GM18873 (cell line): ENCODE results near the gene ZBTB46.
"Not testable (repeated sequence)": the region's sequence is repeated elsewhere in the genome, so short reads cannot be mapped to it uniquely, and the experiment has no call there.

ENCODE experiments used
- ATAC-seq: cut with Tn5 transposase; IDR thresholded peaks from one replicate; pipeline ENCODE4 v1.9.1; 2021; ENCODE audit warnings: mild to moderate bottlenecking, moderate library complexity, moderate number of reproducible peaks; ENCODE audit not compliant: unreplicated experiment, low FRiP score

ZBTB46 gene

GRCh38 chr20:63830841-63831588 lies at the start of gene ZBTB46:
Gene ZBTB46, minus strand, starts transcription at chr20:63831264. Its CDS starts 40,507 bp downstream, at chr20:63790757.
- ATAC-seq: no peak

GRCh38 chr20:63878899-63879663 lies 48.0 kb upstream of the ZBTB46 start:
- no peak for ATAC-seq

DNA sequence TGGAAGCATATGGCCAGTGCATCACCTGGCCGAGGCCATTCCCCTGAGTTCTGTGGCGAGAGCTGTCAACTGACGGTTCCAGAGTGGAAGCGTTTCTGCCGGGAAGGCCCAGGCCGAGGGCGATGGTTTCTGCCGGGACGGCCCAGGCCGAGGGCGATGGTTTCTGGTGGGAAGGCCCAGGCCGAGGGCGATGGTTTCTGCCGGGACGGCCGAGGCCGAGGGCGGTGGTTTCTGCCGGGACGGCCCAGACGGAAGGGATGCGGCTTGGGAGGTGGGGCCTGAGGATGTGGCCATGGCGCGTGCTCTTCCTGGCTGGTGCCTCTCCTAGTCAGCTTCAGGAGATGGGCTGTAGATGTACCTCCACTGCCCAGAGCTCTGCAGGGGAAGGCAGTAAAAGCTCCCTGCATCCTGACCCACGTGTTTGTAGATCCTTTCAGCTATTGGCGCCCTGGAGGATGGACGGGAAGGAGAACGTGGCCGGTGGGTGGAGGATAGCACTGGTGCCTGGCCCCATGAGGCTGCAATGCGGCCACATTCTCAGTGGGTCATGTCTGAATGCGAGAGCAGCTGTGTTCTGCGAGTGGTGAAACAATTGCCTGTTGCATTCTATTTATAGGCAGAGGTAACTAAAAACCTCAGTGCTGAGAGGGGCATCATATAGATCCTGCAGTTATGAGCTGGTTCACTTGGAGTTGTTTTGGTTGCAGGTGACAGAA lies 46.8 kb upstream of the ZBTB46 start:
- no peak for ATAC-seq

DNA sequence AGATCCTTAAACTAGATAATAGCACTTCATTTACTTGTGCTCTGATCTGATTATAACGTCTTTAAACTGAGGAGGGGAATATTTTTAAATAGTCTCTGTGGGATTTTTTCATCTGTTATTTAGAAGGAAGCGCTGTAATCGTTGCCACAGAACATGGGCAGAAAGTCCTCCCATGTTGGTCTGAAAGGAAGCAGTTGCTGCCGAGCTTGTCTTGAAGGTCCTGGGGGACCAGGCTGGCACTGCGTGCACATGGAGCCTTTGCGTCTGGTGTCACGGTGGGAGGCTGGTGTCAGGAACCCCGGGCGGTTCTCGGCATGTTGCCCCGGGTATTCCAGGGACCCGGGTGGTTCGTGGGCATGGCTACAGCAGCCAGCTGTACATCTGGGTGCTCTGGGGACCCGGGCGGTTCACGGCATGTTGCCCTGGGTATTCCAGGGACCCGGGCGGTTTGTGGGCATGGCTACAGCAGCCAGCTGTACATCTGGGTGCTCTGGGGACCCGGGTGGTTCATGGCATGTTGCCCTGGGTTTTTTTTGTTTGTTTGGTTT lies 45.5 kb upstream of the ZBTB46 start:
- no peak for ATAC-seq

- ATAC-seq: not testable (repeated sequence)
Measured at GRCh38 chr20:63874241-63874640, 43.2 kb upstream of the ZBTB46 start.

GRCh38 chr20:63873477-63873971 lies 42.5 kb upstream of the ZBTB46 start:
- no peak for ATAC-seq

DNA sequence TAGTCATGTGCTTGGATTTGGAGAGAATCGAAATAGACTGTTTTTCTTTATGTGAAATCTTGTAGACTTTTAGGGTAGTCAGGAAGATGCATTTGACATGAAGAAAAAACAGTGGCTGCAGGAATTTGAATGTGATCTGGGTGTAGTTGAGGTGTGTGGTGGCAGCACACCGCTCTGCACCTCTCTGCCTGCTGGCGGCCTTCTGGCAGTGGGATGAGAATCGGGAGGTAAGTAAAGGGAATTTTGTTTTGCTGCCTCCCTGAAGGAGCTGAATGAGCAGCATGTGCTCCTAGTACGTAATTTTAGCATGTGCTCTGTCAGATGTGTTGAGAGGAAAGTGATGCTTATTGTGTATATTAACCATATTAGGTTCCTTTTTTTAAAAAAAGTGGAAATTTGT lies 37.2 kb upstream of the ZBTB46 start:
- ATAC-seq: no peak

GRCh38 chr20:63867042-63867441 lies 36.0 kb upstream of the ZBTB46 start:
- ATAC-seq: not testable (repeated sequence)

DNA sequence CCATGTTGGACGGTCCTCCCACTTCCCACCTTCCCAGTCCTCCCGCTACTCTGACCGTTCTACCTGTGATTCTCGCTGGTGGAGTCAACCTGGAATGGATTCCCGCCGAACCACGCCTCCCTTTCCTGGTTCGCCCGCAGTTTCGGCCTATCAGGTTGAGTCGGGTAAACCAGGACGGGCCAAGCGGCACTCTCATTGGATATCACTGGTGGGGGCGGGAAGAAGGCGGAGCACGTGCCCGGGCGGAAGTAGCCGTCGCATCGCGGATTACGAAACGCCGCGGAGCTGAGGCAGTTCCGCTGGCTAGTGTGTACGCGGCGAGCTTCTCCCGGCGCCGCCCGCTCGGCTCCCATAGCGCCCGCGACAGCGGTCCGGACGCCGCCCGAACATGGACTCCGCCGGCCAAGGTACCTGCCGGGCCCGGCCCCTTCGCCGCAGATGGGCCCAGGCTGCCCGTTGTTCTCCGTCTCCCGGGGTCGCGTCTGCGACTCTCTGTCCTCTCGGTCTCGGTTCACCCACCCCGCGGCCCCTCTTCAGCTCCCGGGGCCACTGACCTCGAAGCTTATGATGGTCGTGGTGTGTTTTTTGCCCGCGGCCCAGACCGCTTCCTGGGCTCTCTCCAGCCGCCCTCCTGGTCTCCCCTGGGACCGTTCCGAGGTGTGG lies 34.0 kb upstream of the ZBTB46 start, which contains the start of gene TPD52L2:
Gene TPD52L2, plus strand, starts transcription at position 293 of the 663 bp plus-strand sequence. Its CDS starts 96 bp downstream, at position 389.
- peak; percentile 62 for ATAC-seq

- no peak for ATAC-seq
Measured at GRCh38 chr20:63864545-63864977, 33.5 kb upstream of the ZBTB46 start.

DNA sequence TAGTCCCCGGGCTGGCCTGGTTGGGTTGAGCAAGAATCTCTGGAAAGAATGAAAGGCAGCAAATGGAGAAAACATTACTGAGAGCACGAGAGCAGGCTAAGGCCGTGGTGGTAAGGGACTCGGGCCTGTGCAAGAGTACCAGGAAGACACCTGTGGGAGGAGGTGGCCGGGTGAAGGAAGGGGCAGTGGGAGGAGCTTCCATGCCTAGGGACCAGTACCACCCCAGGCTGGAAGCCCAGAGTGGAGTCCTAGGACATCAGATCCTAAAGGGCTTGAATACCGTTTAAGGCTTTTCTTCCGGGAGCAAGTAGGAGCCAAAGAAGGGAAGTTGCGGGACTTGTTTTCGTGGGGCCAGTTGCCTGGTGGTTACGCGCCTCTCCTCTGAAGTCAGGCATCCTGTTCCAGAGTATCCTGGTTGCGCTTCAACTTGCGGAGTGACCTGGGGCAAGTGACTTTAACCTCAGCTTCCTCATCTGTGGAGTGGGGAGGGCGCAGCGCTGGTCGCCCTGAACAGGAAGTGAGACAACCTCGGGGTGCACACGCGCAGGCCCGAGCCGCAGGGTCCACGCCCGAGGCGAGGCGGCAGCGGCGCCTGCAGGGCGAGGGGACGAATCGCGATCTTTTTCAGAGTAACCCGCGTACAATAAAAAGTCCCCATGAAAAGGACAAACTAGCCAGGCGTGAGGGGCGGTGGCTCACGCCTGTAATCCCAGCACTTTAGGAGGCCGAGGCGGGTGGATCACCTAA lies 32.9 kb upstream of the ZBTB46 start:
- peak; percentile 53 for ATAC-seq

DNA sequence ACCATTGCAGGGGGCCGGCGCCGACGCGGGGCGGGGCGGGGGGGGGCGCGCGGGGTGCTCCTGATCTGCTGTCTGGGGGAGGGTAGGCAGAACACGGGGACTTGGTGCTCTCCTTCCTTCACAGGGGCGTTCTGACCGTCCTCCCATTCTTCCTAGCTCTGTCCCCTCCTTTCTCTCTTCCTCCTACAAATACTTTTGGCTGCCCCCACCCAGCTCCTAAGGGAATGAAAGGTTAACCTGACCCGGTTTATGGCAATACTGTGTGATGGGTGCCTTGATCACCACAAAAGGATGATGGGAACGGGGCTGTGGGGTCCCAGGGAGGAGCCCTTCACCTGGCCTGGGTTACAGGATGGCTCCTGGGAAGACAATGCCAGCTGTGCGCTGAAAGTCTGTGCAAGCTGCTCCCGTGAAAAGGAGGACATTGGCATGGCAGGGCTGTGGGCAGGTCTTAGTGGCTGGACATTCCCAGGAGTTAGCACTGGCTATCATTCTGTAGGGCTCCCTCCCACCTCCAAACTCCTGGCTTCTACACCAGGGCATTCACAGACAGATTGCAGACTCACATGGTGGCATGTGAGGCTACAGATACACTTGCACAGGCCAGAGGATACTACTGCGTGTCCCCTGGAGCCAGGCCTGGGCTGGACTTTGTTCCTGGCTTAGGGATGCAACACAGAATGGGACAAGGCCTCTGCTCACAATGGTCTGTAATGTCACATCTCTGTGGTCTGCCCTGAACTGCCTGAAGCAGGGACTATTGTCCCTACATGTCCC lies 32.1 kb upstream of the ZBTB46 start:
- no peak for ATAC-seq

- ATAC-seq: no peak
Measured at GRCh38 chr20:63861981-63862901, 31.2 kb upstream of the ZBTB46 start.

GRCh38 chr20:63861365-63861934 lies 30.4 kb upstream of the ZBTB46 start, which contains the start of gene ABHD16B:
Gene ABHD16B, plus strand, starts transcription at chr20:63861498. Its CDS starts 43 bp downstream, at chr20:63861541.
- ATAC-seq: no peak

- ATAC-seq: no peak
Measured at GRCh38 chr20:63860325-63861051, 29.4 kb upstream of the ZBTB46 start.

DNA sequence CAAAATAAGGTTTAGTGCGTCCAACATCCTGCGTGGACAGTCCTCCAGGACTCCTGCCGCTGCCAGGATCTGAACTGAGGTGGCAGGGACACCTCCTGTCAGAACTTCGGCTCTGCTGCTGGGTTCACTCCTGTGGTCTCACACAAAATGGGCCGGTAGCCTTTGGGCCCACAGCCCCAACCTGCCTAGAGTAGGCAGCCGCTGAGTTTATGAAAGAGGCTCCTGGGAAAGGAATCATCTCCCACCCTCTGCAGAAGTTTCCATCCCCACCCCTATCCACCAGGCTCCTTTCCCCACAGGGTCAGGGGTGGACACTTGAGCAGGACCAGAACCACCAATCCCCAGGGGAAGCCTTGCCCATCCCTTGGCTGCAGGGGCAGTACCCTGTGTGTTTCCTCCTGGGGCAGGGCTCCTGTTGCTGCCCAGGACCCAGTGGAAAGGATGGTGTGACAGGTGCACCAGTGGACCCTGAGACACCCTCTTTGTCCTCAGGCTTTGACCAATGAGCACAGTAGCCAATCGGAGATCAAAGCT lies 28.2 kb upstream of the ZBTB46 start:
- no peak for ATAC-seq
